ENCODE measurements around the gene S100A10. TPM values are rescaled to one million over a fixed set of nuclear protein-coding genes. Genes with fewer than 3 reads are reported as not detected.

Gene S100A10
- total RNA-seq, 1 donor from 2014 or later: 219 TPM

DNA sequence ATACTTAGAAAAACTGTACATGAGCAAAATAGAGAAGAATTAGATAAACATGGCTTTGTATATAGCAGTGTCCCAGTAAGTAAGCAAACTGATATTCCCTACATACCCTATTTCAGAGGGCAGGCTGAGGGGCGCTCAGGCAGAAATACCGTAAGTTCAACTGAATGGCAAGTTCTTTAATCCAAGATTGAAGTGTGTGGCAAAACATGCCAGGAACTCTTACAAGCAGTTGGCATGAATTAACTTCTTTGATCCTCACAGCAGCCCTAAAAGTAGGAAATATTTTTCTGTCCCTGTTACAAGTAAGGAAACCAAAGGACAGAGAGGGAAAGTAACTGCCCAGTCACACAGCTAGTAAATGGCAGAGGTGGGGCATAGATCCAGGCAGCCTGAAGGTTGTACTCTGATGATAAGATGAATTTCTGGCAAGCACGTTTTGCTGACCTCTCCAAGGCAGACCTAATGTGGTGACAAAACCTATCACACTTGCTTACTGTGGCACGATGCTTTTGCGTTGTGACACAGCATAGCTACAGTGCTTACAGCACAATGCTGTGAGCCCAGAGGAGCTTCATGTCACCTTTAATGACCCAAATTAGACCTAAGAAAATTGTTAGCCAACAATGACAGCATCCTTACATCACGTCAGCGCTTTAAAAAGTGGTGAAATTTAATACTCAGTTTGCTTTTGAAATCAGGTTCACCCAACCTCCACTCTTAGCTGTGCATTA, 49.4 kb downstream of the S100A10 start:
- DNase-seq (ENCODE audit: low spot score in 2 of 2, unreplicated experiment in 2 of 2): no peak
- Mint-ChIP-seq H3K27me3 (ENCODE audit: low read depth) (no peaks in the 10 kb centered on the region), H3K4me3 (no peak overlapping the region), H3K9me3 (no peaks in the 10 kb centered on the region), H3K36me3 (no peaks in the 10 kb centered on the region), H3K27ac (peak overlapping the region; percentile 39), H3K4me1 (peaks cover 23% of the 10 kb centered on the region)
- no peak for TF ChIP-seq CTCF (IDR thresholded peaks at IDR 0.05; ENCODE audit: unreplicated experiment)

DNA sequence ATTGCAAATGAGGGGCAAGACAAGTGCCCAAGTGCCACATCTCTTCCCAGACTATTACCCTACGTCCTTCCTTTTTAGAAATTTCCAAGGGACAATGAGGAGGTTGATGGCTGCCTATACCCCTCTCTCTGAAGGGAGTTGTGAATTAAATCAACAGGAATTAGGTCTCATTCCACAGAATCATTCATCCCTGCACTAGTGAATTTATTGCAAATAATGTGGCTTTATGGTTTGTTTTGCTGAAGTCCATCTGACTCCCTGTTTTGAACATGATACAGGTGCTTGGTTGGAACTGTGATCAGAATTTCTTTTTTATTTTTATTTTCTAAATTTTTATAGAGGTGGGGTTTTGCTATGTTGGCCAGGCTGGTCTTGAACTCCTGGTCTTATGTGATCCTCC, 50.1 kb downstream of the S100A10 start:
- Mint-ChIP-seq H3K9me3 (no peaks in the 10 kb centered on the region), H3K4me3 (no peak overlapping the region), H3K27ac (no peak overlapping the region), H3K27me3 (ENCODE audit: low read depth) (no peaks in the 10 kb centered on the region), H3K4me1 (peaks cover 23% of the 10 kb centered on the region), H3K36me3 (no peaks in the 10 kb centered on the region)
- DNase-seq (ENCODE audit: low spot score in 2 of 2, unreplicated experiment in 2 of 2): no peak
- TF ChIP-seq CTCF (IDR thresholded peaks at IDR 0.05; ENCODE audit: unreplicated experiment): no peak

DNA sequence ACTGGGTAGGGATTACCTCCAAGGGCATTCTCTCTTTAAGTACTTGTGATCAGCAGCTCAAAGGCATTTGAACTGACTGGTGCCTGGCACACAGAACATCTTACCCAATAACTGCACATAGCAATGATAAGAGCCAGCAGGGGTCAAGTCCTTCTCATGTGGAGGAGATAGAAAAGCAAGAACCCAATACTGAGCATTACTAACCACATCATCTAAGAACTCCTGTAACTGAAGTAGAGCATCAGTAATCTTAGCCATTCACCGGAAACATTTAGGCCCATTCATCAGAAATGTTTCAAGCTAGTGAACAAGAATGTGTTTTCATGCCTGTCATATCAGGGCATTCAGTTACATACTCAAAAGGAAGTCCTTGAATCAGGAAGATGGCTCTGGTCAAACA, 50.8 kb downstream of the S100A10 start:
- no peak overlapping the region for H3K4me3 Mint-ChIP-seq
- no peak for DNase-seq (ENCODE audit: low spot score in 2 of 2, unreplicated experiment in 2 of 2)
- H3K36me3 Mint-ChIP-seq: no peaks in the 10 kb centered on the region
- H3K27ac Mint-ChIP-seq: no peak overlapping the region
- H3K27me3 Mint-ChIP-seq (ENCODE audit: low read depth): no peaks in the 10 kb centered on the region
- H3K4me1 Mint-ChIP-seq: peaks cover 23% of the 10 kb centered on the region
- no peak for TF ChIP-seq CTCF (IDR thresholded peaks at IDR 0.05; ENCODE audit: unreplicated experiment)
- H3K9me3 Mint-ChIP-seq: no peaks in the 10 kb centered on the region

- DNase-seq (ENCODE audit: low spot score in 2 of 2, unreplicated experiment in 2 of 2): no peak
- Mint-ChIP-seq H3K36me3 (no peaks in the 10 kb centered on the region), H3K9me3 (no peaks in the 10 kb centered on the region), H3K4me1 (peaks cover 28% of the 10 kb centered on the region), H3K27ac (peak overlapping the region; percentile 9), H3K27me3 (ENCODE audit: low read depth) (no peaks in the 10 kb centered on the region), H3K4me3 (no peak overlapping the region)
- TF ChIP-seq CTCF (IDR thresholded peaks at IDR 0.05; ENCODE audit: unreplicated experiment): no peak
Observed at GRCh38 chr1:151940541-151940940, 53.1 kb downstream of the S100A10 start.

- no peak overlapping the region for H3K4me3 Mint-ChIP-seq
- no peaks in the 10 kb centered on the region for H3K36me3 Mint-ChIP-seq
- H3K4me1 Mint-ChIP-seq: peaks cover 32% of the 10 kb centered on the region
Observed at GRCh38 chr1:151939779-151940178, 53.9 kb downstream of the S100A10 start.

More at GRCh38 chr1:151939779-151940178, 53.9 kb downstream of the S100A10 start:
- DNase-seq (ENCODE audit: low spot score in 2 of 2, unreplicated experiment in 2 of 2): no peak
- Mint-ChIP-seq H3K9me3 (no peaks in the 10 kb centered on the region), H3K27ac (no peak overlapping the region), H3K27me3 (ENCODE audit: low read depth) (no peaks in the 10 kb centered on the region)
- TF ChIP-seq CTCF (IDR thresholded peaks at IDR 0.05; ENCODE audit: unreplicated experiment): no peak
